Kidney (tissue), 14 donors: Measurements from ENCODE around the gene LIPC. TPM values are rescaled to one million over a fixed set of nuclear protein-coding genes. Genes with fewer than 3 reads are reported as not detected.

Source experiments
- DNase-seq, 5 donors: peaks; one replicate each; pipeline ENCODE4 v3.0.0-alpha.2; 2013 to 2020
- FAIRE-seq: peaks from 2 replicates; lab custom pipeline; 2012; peaks lifted over from hg19 to GRCh38; lab: Jason Lieb, UNC
- H3K27ac ChIP-seq, 2 donors: one replicate each; pipeline ENCODE4 v1.7.0; 2013; ENCODE audit warnings: low read depth in 2 of 2, low read length in 2 of 2, inconsistent platforms in 1 of 2
- H3K27me3 ChIP-seq: one replicate; pipeline ENCODE4 v1.7.1; 2013; ENCODE audit warnings: low read length, inconsistent platforms; ENCODE audit not compliant: control insufficient read depth, insufficient read depth
- H3K36me3 ChIP-seq, 3 donors: one replicate each; pipeline versions ENCODE4 v1.7.0 to v1.7.1; 2013; ENCODE audit warnings: low read length in 3 of 3, control low read depth in 1 of 3, inconsistent platforms in 1 of 3; ENCODE audit not compliant: insufficient read depth in 3 of 3, control insufficient read depth in 2 of 3
- H3K4me1 ChIP-seq, 3 donors: one replicate each; pipeline versions ENCODE4 v1.7.0 to v1.7.1; 2013; ENCODE audit warnings: low read length in 3 of 3, inconsistent platforms in 1 of 3, low read depth in 1 of 3; ENCODE audit not compliant: control insufficient read depth in 2 of 3, insufficient read depth in 2 of 3
- H3K4me3 ChIP-seq, 3 donors: one replicate each; pipeline versions ENCODE4 v1.7.0 to v1.8.1; 2013; ENCODE audit warnings: low read length in 3 of 3, control low read depth in 1 of 3, inconsistent platforms in 1 of 3
- H3K9ac ChIP-seq, 3 donors: one replicate each; pipeline versions ENCODE4 v1.7.0 to v1.7.1; 2013; ENCODE audit warnings: low read length in 3 of 3, control low read depth in 1 of 3, inconsistent platforms in 1 of 3
- H3K9me3 ChIP-seq, 3 donors: one replicate each; pipeline versions ENCODE4 v1.7.0 to v1.7.1; 2013; ENCODE audit warnings: low read length in 3 of 3, control low read depth in 1 of 3, inconsistent platforms in 1 of 3; ENCODE audit not compliant: control insufficient read depth in 2 of 3, insufficient read depth in 1 of 3
- intact Hi-C: fragments of 100-400 bp; cut with DNase I; formaldehyde crosslinking; loops from one replicate; pipeline ENCODE4 v1.11.1; 2022
- polyA plus RNA-seq: library from polyadenylated mRNA; stranded (reverse); fragments of 350-450 nt; fragmentation: Illumina TruSeq; extraction: RNeasy Lipid Tissue Mini Kit (QIAGEN cat#74804); gene quantifications from one replicate; pipeline ENCODE4 v1.2.3, GENCODE V29; 2014; ENCODE audit warnings: low read depth, low replicate concordance; ENCODE audit not compliant: insufficient read depth
- total RNA-seq: library from RNA; stranded (reverse); fragmentation: NEBNext Ultra II Directional; extraction: Animal tissue kit (Norgen Biotek cat#: 25700); gene quantifications from one replicate; pipeline ENCODE4 v1.2.1, GENCODE V29; 2021
- TF ChIP-seq, protein P1 (sequence below): IDR thresholded peaks from 3 replicates; pipeline ENCODE4 v1.5.1; 2012; ENCODE audit warnings: mild to moderate bottlenecking, moderate library complexity, borderline replicate concordance; ENCODE audit not compliant: insufficient read depth; ENCODE audit errors: extremely low read depth
- donor health status: control.
- donor health status: control.
- donor health status: control.
- donor health status: control.
- donor health status: control.
- donor health status: DM: yes; HTN: yes; CAD: no.
- donor health status: Normal renal cell carcinoma (clear cell type).

The LIPC gene
- total and polyA plus RNA-seq, 2 donors from 2014 or later: 9.9 to 21.6 TPM

GRCh38 chr15:58548308-58549012, 116.7 kb downstream of the LIPC start:
- TF ChIP-seq, protein P1, sequence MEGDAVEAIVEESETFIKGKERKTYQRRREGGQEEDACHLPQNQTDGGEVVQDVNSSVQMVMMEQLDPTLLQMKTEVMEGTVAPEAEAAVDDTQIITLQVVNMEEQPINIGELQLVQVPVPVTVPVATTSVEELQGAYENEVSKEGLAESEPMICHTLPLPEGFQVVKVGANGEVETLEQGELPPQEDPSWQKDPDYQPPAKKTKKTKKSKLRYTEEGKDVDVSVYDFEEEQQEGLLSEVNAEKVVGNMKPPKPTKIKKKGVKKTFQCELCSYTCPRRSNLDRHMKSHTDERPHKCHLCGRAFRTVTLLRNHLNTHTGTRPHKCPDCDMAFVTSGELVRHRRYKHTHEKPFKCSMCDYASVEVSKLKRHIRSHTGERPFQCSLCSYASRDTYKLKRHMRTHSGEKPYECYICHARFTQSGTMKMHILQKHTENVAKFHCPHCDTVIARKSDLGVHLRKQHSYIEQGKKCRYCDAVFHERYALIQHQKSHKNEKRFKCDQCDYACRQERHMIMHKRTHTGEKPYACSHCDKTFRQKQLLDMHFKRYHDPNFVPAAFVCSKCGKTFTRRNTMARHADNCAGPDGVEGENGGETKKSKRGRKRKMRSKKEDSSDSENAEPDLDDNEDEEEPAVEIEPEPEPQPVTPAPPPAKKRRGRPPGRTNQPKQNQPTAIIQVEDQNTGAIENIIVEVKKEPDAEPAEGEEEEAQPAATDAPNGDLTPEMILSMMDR: no peak
- intact Hi-C loops: no loop called here
- FAIRE-seq: no peak

DNA sequence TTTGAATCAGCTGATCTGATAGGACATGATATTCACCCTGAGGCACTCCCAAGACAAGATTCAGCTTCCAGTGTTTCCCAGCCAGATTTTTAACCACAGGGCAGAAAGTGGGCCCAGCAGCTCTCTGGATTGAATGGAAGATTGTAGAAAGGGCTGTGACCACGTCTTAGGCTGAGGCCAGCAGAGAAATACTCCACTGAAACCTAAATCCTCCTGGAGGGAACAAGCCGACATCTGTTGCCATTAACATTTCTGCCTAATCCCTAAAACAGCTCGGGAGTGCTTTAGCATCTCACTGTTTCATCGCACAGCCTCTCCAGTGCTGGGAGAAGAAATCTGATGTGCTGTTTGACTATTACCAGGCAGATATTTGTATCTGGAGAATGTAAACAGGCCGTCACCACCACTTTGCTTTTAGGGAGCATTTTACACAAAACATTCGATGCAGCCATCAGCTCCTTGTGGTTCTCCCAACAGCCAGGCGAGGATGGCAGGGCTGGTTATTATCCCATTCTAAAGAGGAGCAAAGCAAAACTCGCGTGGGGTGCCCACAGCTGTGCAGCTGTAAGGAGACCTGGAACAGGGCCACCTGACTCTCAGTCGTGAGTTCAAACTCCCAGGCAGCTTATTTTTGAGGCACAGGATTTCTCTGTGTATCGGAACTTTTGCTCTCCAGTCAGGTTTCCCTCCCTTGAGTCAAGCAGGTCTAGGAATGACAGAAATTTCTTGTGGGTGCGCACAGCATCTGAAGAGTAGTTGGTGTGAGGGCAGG, 117.4 kb downstream of the LIPC start:
- no peak overlapping the region for H3K4me3 ChIP-seq
- TF ChIP-seq, protein P1: no peak
- H3K36me3 ChIP-seq: no peaks in the 10 kb centered on the region
- intact Hi-C loops: no loop called here
- no peak for FAIRE-seq
- no peak overlapping the region for H3K9ac ChIP-seq
- H3K9me3 ChIP-seq: no peaks in the 10 kb centered on the region
- peaks cover 0 to 14% (median 9%) of the 10 kb centered on the region in 3 donors for H3K4me1 ChIP-seq
- no peaks in the 10 kb centered on the region for H3K27me3 ChIP-seq
- H3K27ac ChIP-seq: no peak overlapping the region
- peak in 1 of 5 donors; percentile 15 for DNase-seq

More at GRCh38 chr15:58548308-58549012, 116.7 kb downstream of the LIPC start:
- H3K4me1 ChIP-seq: peaks cover 0 to 14% (median 9%) of the 10 kb centered on the region in 3 donors
- H3K27me3 ChIP-seq: no peaks in the 10 kb centered on the region
- no peaks in the 10 kb centered on the region for H3K9me3 ChIP-seq
- no peak overlapping the region for H3K27ac ChIP-seq
- no peak overlapping the region for H3K4me3 ChIP-seq
- H3K36me3 ChIP-seq: no peaks in the 10 kb centered on the region
- H3K9ac ChIP-seq: no peak overlapping the region
- DNase-seq: peak in 1 of 5 donors; percentile 28

GRCh38 chr15:58549785-58550074, 117.9 kb downstream of the LIPC start:
- no peaks in the 10 kb centered on the region for H3K9me3 ChIP-seq
- TF ChIP-seq, protein P1: no peak
- H3K36me3 ChIP-seq: no peaks in the 10 kb centered on the region
- intact Hi-C loops: no loop called here
- FAIRE-seq (no peak), DNase-seq (no peak)
- no peak overlapping the region for H3K9ac ChIP-seq
- H3K27me3 ChIP-seq: no peaks in the 10 kb centered on the region
- H3K4me3 ChIP-seq: no peak overlapping the region
- no peak overlapping the region for H3K27ac ChIP-seq
- H3K4me1 ChIP-seq: peaks cover 0 to 14% (median 9%) of the 10 kb centered on the region in 3 donors
